ENCODE data around the gene C12orf43.
"Not testable (repeated sequence)": the region's sequence is repeated elsewhere in the genome, so short reads cannot be mapped to it uniquely, and the experiment has no call there.

The C12orf43 gene

GRCh38 chr12:121015825-121016766, at the start of gene C12orf43:
C12orf43 (minus strand) TSS chr12:121016487; CDS start chr12:121016474, 13 bp downstream.
- DNase-seq, result peak; percentile 89

- no peak for DNase-seq
These were observed 49.1 kb upstream of the C12orf43 start for GRCh38 chr12:121065345-121065744.

- DNase-seq, result not testable (repeated sequence)
These were observed 48.3 kb upstream of the C12orf43 start for GRCh38 chr12:121064586-121064985.

GRCh38 chr12:121064116-121064515, 47.8 kb upstream of the C12orf43 start:
- no peak for DNase-seq

- DNase-seq, result no peak
These were observed 46.2 kb upstream of the C12orf43 start for GRCh38 chr12:121062391-121063045.

- DNase-seq, result no peak
These were observed 45.5 kb upstream of the C12orf43 start for GRCh38 chr12:121061831-121062230.

GRCh38 chr12:121060149-121061001, 44.1 kb upstream of the C12orf43 start:
- DNase-seq, result peak; percentile 38

- no peak for DNase-seq
These were observed 43.0 kb upstream of the C12orf43 start for GRCh38 chr12:121059031-121059898.

- no peak for DNase-seq
These were observed 41.5 kb upstream of the C12orf43 start for GRCh38 chr12:121057794-121058193.

GRCh38 chr12:121053706-121054105, 37.4 kb upstream of the C12orf43 start:
- no peak for DNase-seq

- no peak for DNase-seq
These were observed 34.4 kb upstream of the C12orf43 start for GRCh38 chr12:121050725-121051124.

GRCh38 chr12:121048442-121048841, 32.2 kb upstream of the C12orf43 start:
- no peak for DNase-seq

- not testable (repeated sequence) for DNase-seq
These were observed 31.1 kb upstream of the C12orf43 start for GRCh38 chr12:121047400-121047799.

- no peak for DNase-seq
These were observed 26.8 kb upstream of the C12orf43 start for GRCh38 chr12:121043067-121043466.

GRCh38 chr12:121038861-121039668, 22.8 kb upstream of the C12orf43 start, which contains the start of gene OASL:
OASL (minus strand) TSS chr12:121039246; CDS start chr12:121038971, 275 bp downstream.
- DNase-seq, result peak; percentile 29

GRCh38 chr12:121036810-121037326, 20.6 kb upstream of the C12orf43 start:
- DNase-seq, result peak; percentile 27

GRCh38 chr12:121034616-121035305, 18.5 kb upstream of the C12orf43 start:
- DNase-seq, result no peak

GRCh38 chr12:121033625-121034349, 17.5 kb upstream of the C12orf43 start:
- peak; percentile 51 for DNase-seq

GRCh38 chr12:121030576-121031212, 14.4 kb upstream of the C12orf43 start:
- no peak for DNase-seq
